Lower leg skin (tissue), 3 donors: Measurements from ENCODE around the gene INIP.

Experiments used
- CTCF ChIP-seq, 3 donors: fragments of 450-650 bp; IDR thresholded peaks; one replicate each; pipeline ENCODE4 v1.5.1; 2016; ENCODE audit warnings: antibody characterized with exemption in 3 of 3, mild to moderate bottlenecking in 3 of 3, moderate library complexity in 2 of 3
- POLR2A ChIP-seq, 2 donors: fragments of 450-650 bp; IDR thresholded peaks; one replicate each; pipeline ENCODE4 v1.6.1; 2016 to 2017; ENCODE audit warnings: antibody characterized with exemption in 2 of 2, mild to moderate bottlenecking in 1 of 2, moderate library complexity in 1 of 2

GRCh38 chr9:112640311-112640710 is 77.6 kb downstream of the INIP start:
- no peak for TF ChIP-seq CTCF (IDR thresholded peaks at IDR 0.05)
- no peak for TF ChIP-seq POLR2A (IDR thresholded peaks at IDR 0.05)
